ENCODE results near the gene PTF1A. TPM values are rescaled to one million over a fixed set of nuclear protein-coding genes. Genes with fewer than 3 reads are reported as not detected.

The PTF1A gene
- not detected for polyA plus RNA-seq (2013, experiment 1 of 2; ENCODE audit: insufficient read length)
- polyA plus RNA-seq (2013, experiment 2 of 2; ENCODE audit: insufficient read length), result not detected

- no peak for DNase-seq
These were observed at the start of gene PTF1A for GRCh38 chr10:23191764-23192711. PTF1A (plus strand) TSS chr10:23192312; CDS start chr10:23192531, 219 bp downstream.

DNA sequence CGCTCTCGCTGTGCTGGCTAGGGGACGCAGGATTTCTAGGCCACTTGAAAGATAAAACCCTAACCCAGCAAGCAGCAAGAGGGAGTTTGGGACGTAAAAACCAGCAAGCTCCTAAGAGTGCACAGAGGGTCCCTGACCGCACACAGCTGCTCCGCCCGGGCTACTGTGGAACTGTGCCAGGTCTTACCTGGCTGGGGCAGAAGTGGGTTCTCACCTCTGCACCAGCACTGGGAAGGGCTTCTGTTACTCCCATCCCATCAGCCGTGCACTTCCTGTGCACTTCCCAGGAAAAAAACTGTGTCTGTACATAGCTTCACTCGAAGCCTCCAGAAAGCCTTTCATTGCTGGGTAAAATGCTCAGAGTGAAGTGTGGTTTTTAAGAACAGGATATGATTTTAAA lies 45.9 kb upstream of the PTF1A start:
- DNase-seq, result no peak

GRCh38 chr10:23147035-23147434 lies 45.1 kb upstream of the PTF1A start:
- DNase-seq, result no peak

DNA sequence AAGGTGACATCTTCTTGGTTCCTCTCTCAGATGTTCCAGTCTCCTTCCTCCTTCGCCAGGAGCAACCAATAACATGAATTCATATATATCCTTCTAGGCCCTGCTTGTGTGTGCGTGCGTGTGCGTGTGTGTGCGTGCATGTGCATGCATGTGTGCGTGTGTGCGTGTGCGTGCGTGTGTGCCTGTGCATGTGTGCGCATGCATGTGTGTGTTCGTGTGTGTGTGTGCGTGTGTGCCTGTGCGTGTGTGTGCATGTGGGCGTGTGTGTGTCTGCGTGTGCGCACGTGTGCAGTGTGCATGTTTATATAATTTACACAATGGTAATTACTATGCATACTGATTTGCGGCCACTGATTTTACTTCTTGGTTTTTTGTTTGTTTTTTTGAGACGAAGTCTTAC lies 43.9 kb upstream of the PTF1A start:
- DNase-seq, result no peak

DNA sequence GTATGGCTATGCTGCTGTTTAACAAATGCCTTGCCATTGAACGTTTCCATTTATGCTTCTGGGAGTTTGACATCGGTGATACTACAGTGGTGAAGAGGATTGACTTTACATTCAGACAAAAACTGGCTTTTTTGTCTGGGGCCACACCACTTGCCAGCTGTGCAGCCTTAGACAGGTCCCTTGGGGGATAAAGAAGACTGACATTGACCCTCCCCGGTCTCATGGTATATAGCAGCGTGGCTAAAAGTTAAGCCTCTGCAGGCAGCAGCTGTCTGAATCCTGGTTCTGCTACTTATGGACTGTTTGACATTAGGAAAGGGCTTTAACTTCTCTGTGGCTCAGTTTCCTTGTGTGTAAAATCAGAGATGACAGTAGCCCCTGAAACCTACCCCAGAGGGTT lies 42.0 kb upstream of the PTF1A start:
- DNase-seq, result no peak

GRCh38 chr10:23150610-23151009 lies 41.5 kb upstream of the PTF1A start:
- DNase-seq, result no peak

GRCh38 chr10:23151071-23151470 lies 41.0 kb upstream of the PTF1A start:
- DNase-seq, result no peak

DNA sequence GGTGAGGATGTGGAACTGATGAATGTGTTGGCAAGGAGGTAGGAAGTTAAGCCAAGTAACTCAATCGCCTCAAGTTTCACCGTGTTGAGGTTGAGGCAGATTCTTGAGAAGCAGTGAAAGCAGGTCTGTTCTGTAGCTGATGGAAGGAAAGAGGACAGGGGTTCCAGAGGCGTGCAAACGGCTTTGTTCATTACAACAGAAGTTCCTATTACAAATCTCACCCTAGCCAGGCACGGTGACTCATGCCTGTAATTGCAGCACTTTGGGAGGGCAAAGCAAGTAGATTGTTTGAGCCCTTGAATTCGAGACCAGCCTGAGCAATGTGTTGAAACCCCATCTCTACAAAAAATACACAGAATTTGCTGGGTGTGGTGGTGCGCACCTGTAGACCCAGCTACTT lies 36.9 kb upstream of the PTF1A start:
- no peak for DNase-seq

DNA sequence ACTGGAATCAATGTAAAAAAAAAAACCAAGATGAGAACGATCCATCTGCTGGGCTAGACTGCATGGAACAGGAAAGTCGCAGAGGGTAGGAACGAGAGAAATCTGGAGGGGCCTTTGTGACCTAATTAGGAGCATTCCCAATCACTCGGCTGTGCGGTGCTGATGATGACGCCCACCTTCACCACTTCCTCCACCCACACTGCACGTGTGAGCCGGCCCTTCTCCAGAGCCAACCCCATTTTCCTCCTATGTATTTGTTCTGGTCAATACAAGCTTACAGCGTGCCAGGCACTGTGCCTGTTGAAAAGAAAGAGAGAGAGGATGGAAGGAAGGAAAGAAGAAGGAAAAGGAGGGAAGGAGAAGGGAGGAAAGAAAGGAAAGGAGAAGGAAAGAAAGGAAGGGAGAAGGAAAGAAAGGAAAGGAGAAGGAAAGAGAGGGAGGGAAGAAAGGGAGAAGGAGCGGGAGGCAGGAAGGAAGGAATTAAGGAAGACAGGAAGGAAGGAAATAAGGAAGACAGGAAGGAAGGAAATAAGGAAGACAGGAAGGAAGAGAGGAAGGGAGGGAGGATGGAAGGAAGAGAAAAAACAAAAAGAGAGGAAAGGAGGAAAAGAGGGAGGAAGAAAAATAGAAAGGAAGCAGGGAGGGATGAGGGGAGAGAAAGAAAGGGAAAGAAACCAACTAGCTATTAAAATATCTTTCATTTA lies 35.5 kb upstream of the PTF1A start:
- DNase-seq, result no peak

DNA sequence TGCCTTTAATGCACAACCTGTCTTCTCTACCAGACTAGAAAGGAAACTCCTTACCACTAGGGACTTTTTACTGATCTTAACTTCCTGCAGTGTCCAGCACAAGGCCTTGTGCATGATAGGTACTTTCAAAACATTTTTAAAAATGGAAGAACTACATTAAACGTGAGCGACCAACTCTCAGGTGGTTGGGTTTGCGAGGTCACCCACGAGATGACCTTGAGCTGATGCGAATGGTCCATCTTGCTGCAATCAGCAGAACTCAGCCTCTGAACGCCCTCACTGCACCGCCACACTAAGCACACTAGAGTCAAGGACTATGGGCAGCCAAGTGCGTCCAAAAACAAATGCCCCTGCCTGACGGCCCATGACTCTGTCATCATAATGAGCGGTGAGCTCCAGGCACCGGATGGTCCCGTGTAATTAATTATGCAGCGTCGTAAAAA lies 34.9 kb upstream of the PTF1A start:
- no peak for DNase-seq

GRCh38 chr10:23157691-23158369 lies 34.3 kb upstream of the PTF1A start:
- peak; percentile 41 for DNase-seq

GRCh38 chr10:23158370-23158769 lies 33.7 kb upstream of the PTF1A start:
- peak; percentile 58 for DNase-seq

DNA sequence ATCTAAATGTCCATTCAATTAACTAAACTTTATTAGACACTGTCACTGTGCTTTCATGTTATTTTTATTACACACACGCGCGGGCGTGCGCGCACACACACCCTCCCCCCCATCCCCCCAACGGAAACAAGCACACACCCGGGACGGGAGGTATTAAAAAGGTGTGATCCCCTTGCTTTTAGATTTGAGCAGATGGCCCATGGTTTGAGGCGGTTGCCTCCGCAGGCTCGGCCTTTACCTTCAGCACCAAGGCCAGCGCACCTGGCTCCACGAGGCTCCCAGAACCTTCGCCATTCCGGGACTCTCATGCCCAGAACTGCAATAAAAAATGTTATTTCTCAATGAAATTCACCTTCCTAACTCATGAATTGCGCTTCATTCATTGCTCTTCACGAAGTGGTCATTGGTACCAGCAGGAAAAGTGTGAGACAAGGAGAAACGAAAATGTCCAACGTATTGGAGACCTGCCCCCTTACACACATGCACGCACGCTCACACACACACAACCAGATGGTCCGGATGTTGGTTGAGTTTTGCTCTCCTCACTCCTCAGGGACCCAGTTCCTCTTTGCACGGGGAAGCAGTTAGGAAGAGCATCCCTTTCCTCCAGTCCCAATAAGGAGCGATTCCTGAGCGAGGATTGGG lies 20.8 kb upstream of the PTF1A start:
- DNase-seq, result peak; percentile 42

DNA sequence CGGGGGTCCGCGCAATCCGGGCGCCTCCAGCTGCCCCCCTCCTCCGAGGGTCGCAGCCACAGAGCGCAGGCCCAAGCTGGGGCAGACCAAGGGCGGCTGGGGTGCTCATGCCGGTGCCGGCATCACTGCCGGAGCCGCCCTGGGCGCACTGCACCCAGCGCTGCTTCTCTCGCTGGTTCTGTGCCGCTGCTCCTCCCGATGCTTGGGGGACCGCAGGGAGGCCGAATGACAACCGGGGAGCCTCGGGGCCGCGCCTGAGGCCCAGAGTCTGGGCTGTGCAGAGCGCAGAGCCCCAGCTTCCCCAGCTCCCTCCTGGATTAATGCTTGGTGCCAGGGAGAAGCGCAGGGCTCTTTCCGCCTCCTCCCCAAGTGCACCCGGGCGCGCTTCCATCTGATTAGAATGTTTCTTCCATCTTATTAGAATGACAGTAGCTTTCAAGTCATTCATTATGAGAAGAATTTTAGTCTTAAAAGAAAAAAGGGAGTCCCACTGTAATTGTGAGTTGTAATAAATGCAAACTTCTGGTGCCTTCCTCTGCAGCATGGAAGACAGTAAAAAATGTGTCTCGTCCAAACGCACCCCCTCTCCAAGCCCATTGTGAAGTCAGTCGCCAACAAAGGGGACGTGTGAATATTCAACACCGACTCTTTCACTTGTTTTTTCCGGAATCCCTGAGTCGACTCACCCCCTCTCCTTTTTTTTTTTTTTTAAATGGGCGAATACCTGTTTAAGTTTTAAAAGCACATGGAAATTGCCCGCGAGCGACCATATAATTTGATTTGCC lies 19.5 kb upstream of the PTF1A start:
- no peak for DNase-seq

DNA sequence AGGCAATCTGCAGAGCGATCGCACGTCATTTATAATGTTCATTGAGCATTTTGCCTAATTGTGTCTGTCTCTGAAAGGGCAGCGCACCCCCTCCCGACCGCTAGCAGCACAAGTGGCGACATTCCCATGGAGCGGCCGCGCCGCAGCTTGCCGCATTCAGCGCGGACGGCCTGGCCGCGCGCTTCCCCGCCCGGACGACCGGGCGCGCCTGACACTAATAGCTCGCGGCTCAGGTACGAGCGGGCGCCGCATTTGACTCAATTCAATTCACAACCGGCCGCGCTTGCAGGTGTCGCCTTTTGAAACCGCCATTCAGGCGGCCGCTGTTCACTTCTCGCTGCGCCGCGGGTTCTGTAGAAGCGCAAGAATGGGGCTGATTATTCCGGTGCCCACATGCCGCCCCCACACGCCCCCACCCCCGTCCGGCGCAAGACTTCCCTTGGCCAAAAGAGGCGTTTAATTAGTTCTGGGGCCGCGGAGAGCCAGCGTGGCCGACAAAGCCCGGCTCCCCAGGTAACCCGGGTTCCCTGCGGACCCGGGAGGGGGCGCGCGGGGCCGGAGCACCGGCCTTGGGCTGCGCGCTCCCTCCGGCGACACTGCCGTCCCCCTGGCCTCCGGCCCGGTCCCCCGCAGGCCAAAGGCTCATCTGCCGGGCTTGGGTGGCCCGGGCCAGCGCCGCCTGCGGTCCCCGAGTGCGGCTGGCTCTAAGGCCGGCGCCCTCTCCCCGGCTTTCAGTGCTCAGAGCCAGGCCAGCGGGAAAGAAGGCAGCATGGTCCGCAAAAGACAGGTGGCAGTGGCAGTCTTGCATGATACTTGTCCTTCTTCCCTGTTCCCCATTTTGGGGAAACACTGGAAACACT lies 18.7 kb upstream of the PTF1A start:
- DNase-seq, result no peak

DNA sequence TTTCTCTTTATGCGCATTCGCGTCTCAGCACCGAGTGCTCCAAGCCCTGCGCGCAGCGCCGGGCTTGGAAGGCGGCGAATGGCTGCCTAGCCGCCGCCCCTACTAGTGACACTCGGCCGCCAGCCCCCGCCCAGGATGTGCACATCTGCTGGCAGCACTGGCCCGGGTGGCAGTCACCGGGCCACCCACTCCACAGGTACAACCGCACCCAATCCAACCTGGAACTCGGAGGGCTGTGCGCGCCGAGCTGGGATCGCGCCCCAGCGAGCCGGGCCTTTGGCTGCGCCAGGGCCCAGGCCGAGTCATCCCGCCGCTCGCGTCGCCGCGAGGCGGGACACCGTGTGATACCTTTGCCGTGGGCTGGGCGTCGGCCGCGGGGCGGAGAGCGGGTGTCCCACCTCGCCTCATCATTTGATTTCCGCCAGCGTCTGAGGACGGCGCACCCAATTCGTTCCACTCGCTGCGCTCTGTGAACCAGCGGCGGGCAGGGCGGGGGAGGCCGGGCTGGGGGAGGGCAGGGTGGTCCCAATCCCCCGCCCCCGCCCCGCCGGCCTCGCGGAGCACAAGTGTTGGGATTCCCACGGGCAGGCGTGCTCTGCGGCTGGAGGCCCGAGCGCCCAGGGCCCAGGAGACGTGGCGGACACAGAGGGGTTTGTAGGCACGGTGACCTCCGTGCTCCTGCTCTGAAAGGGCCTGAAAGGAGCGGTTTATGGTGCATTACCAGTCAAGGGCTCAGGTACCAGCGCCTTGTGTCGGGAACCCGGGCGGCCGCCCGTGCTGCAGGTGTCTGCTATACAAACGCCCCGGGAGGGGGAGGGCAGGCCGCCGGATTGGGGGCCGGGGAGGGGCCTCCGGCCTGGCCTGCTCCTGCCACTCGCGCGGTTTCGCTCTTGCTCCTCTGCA lies 17.8 kb upstream of the PTF1A start:
- no peak for DNase-seq

DNA sequence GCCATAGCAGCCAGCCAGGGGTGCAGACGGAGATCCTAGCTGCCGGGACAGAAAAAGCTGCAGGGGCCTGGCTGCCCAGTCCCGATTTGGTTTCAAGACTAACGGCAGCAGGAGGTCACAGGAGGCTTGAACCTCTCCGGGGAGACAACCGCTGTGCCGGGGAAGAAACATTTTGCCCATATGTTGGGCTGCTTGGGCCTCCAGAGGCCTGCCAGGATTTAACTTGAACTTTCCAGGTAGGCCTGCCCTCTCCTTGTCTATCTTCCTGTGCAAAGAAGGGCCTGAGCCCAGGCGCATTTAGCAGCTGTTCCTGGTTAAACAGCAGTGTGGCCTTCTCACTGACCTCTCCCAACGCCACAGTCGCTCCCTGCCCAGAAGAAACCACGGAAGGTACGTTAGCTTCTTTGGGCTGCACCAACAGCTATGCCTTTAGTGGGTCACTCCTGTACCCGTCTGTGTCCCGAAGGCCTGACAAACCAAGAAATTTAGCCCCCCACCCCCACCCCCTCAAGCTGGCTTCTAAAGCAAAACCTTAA lies 17.1 kb upstream of the PTF1A start:
- DNase-seq, result no peak

- DNase-seq, result no peak
These were observed 5.9 kb upstream of the PTF1A start for GRCh38 chr10:23186178-23186577.

DNA sequence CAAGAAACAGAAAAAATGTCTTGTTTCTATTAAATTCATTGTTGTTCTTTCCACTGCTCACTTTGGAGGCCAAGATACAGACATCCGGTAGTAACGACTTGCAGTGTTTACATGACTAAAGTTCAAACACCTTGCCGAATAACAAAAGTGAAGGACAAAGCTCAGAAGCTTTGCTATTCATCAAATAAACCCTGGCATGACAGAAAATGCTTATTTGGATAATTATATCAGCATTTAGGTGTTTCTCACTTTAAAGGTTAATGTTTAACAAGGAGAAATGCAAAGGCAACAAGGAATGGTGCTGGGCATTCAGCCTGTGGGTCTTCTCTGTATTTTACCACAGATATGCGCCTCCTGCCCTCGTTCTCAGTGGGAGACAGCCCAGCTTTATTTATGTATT lies 5.4 kb upstream of the PTF1A start:
- no peak for DNase-seq

Data from fibroblast of skin of scalp (primary cell).